ENCODE results near the gene ANKRD13C. TPM values are rescaled to one million over a fixed set of nuclear protein-coding genes. Genes with fewer than 3 reads are reported as not detected.

The ANKRD13C gene
- polyA plus RNA-seq, 1 of the 3 experiments (the other 2 are of a cell fraction): 5.2 TPM

DNA sequence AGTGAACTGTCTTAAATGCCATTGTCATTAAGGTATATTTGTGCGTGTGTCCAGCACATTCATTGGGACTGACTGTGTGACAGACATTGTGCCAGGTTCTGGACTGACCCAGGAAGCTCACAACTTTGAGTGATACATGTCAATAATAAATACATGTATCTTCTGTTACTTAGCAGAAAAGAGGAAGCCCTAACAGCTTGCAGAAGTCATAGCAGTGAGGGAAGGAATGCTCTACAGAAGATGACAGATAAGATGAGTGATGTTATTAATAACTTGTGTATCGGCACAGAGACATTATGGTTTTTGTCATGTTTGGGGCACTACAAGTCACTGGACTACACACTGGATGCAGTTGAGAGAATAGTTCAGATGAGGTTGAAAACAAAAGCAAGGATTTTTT is 134.5 kb downstream of the ANKRD13C start (continued):
- TF ChIP-seq EZH2phosphoT487 (IDR thresholded peaks at IDR 0.05; ENCODE audit: borderline replicate concordance, low read depth): no peak

DNA sequence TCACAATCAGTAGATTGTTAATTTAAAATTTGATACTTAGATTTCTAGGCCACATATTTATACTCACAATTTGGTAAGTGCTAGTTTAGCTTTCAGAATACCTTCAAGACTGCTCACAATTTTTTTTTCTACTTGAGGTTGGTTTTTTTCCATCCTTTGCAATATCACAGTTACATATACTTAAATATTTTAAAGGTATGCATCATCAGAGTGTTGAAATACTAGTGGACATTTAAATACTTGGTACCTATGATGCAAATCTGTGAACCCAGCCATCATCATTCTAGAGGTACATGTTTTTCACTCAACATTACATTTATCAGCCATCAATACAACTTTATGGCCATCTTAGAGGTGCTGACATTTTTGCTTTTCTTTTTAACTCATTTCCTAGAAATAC is 143.0 kb downstream of the ANKRD13C start:
- Histone ChIP-seq H3K79me2 (ENCODE audit: insufficient read depth) (peaks cover 100% of the 10 kb centered on the region), H3K9ac (no peak overlapping the region), H3K36me3 (replicated peaks in 1 of 2; ENCODE audit: control insufficient read depth in 1 of 2, insufficient read depth in 2 of 2, low read length in 1 of 2) (peaks cover 0 to 40% of the 10 kb centered on the region in 2 experiments), H3K9me3 (no peaks in the 10 kb centered on the region), H3F3A (replicated peaks; ENCODE audit: insufficient read depth) (peaks cover 7% of the 10 kb centered on the region), H3K9me2 (no peaks in the 10 kb centered on the region), H3K4me3 (ENCODE audit: low read depth in 2 of 2, low read length in 1 of 2) (no peak overlapping the region), H3K27me3 (ENCODE audit: insufficient read depth) (no peaks in the 10 kb centered on the region), H4K20me1 (ENCODE audit: insufficient read depth) (peaks cover 13% of the 10 kb centered on the region), H3K27ac (ENCODE audit: low read depth in 2 of 2, low read length in 1 of 2) (no peak overlapping the region), H3K4me2 (0 out of 2 replicates have a peak overlapping the region, but pooled peaks have one; percentile 10), H3K4me1 (ENCODE audit: control insufficient read depth in 1 of 2, insufficient read depth in 2 of 2, low read depth in 1 of 2, low read length in 1 of 2) (peaks cover 0 to 5% of the 10 kb centered on the region in 2 experiments; a peak in 3 of 4 replicates), H2AFZ (ENCODE audit: low read depth) (no peak overlapping the region)
- ChIA-PET CTCF (interaction anchor here (0.6 to 1.2 kb wide), 2 partner anchors 17 to 20 kb away, joined by 3 read pairs; no protein-coding TSS in a partner anchor), POLR2A (no interaction called here)
- TF ChIP-seq RFX5 (IDR thresholded peaks at IDR 0.05; ENCODE audit: low read length): no peak
- no peak for TF ChIP-seq TCF12 (IDR thresholded peaks at IDR 0.05)
- no peak for TF ChIP-seq TEAD4 (IDR thresholded peaks at IDR 0.05; ENCODE audit: borderline replicate concordance, insufficient read depth)
- TF ChIP-seq RXRA (IDR thresholded peaks at IDR 0.05; ENCODE audit: borderline replicate concordance, low read depth): no peak
- TF ChIP-seq IRF3 (IDR thresholded peaks at IDR 0.05; ENCODE audit: low read depth, low read length): no peak
- TF ChIP-seq, protein P1, sequence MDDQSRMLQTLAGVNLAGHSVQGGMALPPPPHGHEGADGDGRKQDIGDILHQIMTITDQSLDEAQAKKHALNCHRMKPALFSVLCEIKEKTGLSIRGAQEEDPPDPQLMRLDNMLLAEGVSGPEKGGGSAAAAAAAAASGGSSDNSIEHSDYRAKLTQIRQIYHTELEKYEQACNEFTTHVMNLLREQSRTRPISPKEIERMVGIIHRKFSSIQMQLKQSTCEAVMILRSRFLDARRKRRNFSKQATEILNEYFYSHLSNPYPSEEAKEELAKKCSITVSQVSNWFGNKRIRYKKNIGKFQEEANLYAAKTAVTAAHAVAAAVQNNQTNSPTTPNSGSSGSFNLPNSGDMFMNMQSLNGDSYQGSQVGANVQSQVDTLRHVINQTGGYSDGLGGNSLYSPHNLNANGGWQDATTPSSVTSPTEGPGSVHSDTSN (IDR thresholded peaks at IDR 0.05): no peak
- TF ChIP-seq EZH2phosphoT487 (IDR thresholded peaks at IDR 0.05; ENCODE audit: borderline replicate concordance, low read depth): no peak
- TF ChIP-seq MAX (IDR thresholded peaks at IDR 0.05; ENCODE audit: low read depth): no peak
- TF ChIP-seq ELF1 (IDR thresholded peaks at IDR 0.05): no peak
- no peak for TF ChIP-seq FOXJ3 (CRISPR knock-in tag; IDR thresholded peaks at IDR 0.05)
- TF ChIP-seq MEF2A (IDR thresholded peaks at IDR 0.05; ENCODE audit: borderline replicate concordance, low read depth): no peak
- TF ChIP-seq, protein P2, sequence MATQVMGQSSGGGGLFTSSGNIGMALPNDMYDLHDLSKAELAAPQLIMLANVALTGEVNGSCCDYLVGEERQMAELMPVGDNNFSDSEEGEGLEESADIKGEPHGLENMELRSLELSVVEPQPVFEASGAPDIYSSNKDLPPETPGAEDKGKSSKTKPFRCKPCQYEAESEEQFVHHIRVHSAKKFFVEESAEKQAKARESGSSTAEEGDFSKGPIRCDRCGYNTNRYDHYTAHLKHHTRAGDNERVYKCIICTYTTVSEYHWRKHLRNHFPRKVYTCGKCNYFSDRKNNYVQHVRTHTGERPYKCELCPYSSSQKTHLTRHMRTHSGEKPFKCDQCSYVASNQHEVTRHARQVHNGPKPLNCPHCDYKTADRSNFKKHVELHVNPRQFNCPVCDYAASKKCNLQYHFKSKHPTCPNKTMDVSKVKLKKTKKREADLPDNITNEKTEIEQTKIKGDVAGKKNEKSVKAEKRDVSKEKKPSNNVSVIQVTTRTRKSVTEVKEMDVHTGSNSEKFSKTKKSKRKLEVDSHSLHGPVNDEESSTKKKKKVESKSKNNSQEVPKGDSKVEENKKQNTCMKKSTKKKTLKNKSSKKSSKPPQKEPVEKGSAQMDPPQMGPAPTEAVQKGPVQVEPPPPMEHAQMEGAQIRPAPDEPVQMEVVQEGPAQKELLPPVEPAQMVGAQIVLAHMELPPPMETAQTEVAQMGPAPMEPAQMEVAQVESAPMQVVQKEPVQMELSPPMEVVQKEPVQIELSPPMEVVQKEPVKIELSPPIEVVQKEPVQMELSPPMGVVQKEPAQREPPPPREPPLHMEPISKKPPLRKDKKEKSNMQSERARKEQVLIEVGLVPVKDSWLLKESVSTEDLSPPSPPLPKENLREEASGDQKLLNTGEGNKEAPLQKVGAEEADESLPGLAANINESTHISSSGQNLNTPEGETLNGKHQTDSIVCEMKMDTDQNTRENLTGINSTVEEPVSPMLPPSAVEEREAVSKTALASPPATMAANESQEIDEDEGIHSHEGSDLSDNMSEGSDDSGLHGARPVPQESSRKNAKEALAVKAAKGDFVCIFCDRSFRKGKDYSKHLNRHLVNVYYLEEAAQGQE (IDR thresholded peaks at IDR 0.05; ENCODE audit: low read depth, low read length): no peak
- DNase-seq: no peak
